H1 (cell line): ENCODE results near the gene TPP1. TPM values are rescaled to one million over a fixed set of nuclear protein-coding genes. Genes with fewer than 3 reads are reported as not detected.

Experiments used
- CTCF ChIA-PET: fragments of 300-600 bp; sonication (Branson Sonifier 250); formaldehyde crosslinking; loops from one replicate; lab custom pipeline; 2021; ENCODE audit not compliant: partially characterized antibody; lab: Charles Lee
- POLR2A ChIA-PET: fragments of 300-600 bp; sonication (Branson Sonifier 250); formaldehyde crosslinking; loops from one replicate; lab custom pipeline; 2021; ENCODE audit warnings: inconsistent platforms; ENCODE audit not compliant: partially characterized antibody; lab: Charles Lee
- DNase-seq, 2 experiments: peaks; one replicate each; pipeline versions ENCODE4 v3.0.0 to v3.0.0-alpha.2; 2010 to 2022; ENCODE audit warnings: low spot score in 2 of 2, low read depth in 1 of 2, mixed read lengths in 1 of 2
- FAIRE-seq: peaks from 2 replicates; lab custom pipeline; 2011; peaks lifted over from hg19 to GRCh38; lab: Jason Lieb, UNC
- H2AFZ ChIP-seq: 2 replicates; pipeline ENCODE4 v1.8.1; 2012; ENCODE audit warnings: low read length, inconsistent platforms
- H2AK5ac ChIP-seq: 2 replicates; pipeline ENCODE4 v1.6.1; 2013; ENCODE audit warnings: low read depth, low read length
- H2BK120ac ChIP-seq: replicated peaks from 2 replicates; pipeline ENCODE3; 2013; ENCODE audit warnings: low read depth, low read length, inconsistent platforms
- H2BK12ac ChIP-seq: 2 replicates; pipeline ENCODE4 v1.6.1; 2013; ENCODE audit warnings: low read depth, low read length
- H2BK15ac ChIP-seq: 2 replicates; pipeline ENCODE4 v1.6.1; 2013; ENCODE audit warnings: low read length
- H2BK20ac ChIP-seq: 2 replicates; pipeline ENCODE4 v1.6.1; 2013; ENCODE audit warnings: low read length
- H2BK5ac ChIP-seq: 2 replicates; pipeline ENCODE4 v1.6.1; 2013; ENCODE audit warnings: low read depth, low read length
- H3K14ac ChIP-seq: 2 replicates; pipeline ENCODE4 v1.6.1; 2013; ENCODE audit warnings: inconsistent platforms; ENCODE audit not compliant: insufficient read length
- H3K18ac ChIP-seq: 2 replicates; pipeline ENCODE4 v1.6.1; 2013; ENCODE audit warnings: low read length; ENCODE audit errors: extremely low read depth
- H3K23ac ChIP-seq: 2 replicates; pipeline ENCODE4 v1.6.1; 2013; ENCODE audit warnings: inconsistent platforms; ENCODE audit not compliant: insufficient read length
- H3K23me2 ChIP-seq: 2 replicates; pipeline ENCODE4 v1.6.1; 2013; ENCODE audit warnings: low read depth, low read length
- H3K27ac ChIP-seq: 2 replicates; pipeline ENCODE4 v1.6.1; 2011; ENCODE audit warnings: low read depth, low read length, inconsistent platforms
- H3K27me3 ChIP-seq, 4 experiments: replicated peaks in 1 of 4; 1 replicate in 1 of 4; 2 replicates in 3 of 4; pipeline versions ENCODE4 v1.6.1 to v1.8.1; 2011 to 2013; ENCODE audit warnings: low read length in 3 of 4, mild to moderate bottlenecking in 3 of 4, inconsistent platforms in 2 of 4, mixed read lengths in 2 of 4, moderate library complexity in 1 of 4; ENCODE audit not compliant: control insufficient read depth in 3 of 4, insufficient read depth in 3 of 4; ENCODE audit errors: extremely low read depth in 1 of 4
- H3K36me3 ChIP-seq, 4 experiments: 2 replicates each; pipeline versions ENCODE4 v1.6.1 to v1.8.1; 2011 to 2013; ENCODE audit warnings: mild to moderate bottlenecking in 4 of 4, low read length in 3 of 4, moderate library complexity in 2 of 4, control low read depth in 1 of 4, inconsistent platforms in 1 of 4; ENCODE audit not compliant: insufficient read depth in 4 of 4, control insufficient read depth in 2 of 4
- H3K4ac ChIP-seq: replicated peaks from 2 replicates; pipeline ENCODE3; 2013; ENCODE audit warnings: low read length, low read depth, mixed read lengths, inconsistent platforms; ENCODE audit not compliant: insufficient read length
- H3K4me1 ChIP-seq, 4 experiments: replicated peaks in 1 of 4; 1 replicate in 1 of 4; 2 replicates in 3 of 4; pipeline versions ENCODE4 v1.6.1 to v1.8.1; 2011 to 2013; ENCODE audit warnings: low read length in 3 of 4, inconsistent platforms in 2 of 4, mixed read lengths in 1 of 4; ENCODE audit not compliant: insufficient read depth in 4 of 4, control insufficient read depth in 3 of 4
- H3K4me2 ChIP-seq, 2 experiments: 2 replicates each; pipeline versions ENCODE4 v1.6.1 to v1.8.1; 2011 to 2013; ENCODE audit warnings: low read depth in 2 of 2, low read length in 2 of 2, control low read depth in 1 of 2, inconsistent platforms in 1 of 2, mild to moderate bottlenecking in 1 of 2; ENCODE audit not compliant: insufficient read depth in 1 of 2
- H3K4me3 ChIP-seq, 4 experiments: fragments of 200-600, 300-600 bp in 1 of 4; sonication (generic), shearing (Covaris generic), sonication (Bioruptor Twin) in 1 of 4; 2 replicates each; pipeline versions ENCODE4 v1.5.1 to v1.8.1; 2011 to 2016; ENCODE audit warnings: low read length in 4 of 4, low read depth in 3 of 4, control low read depth in 2 of 4, inconsistent platforms in 2 of 4, mild to moderate bottlenecking in 2 of 4, mixed read lengths in 1 of 4, moderate library complexity in 1 of 4; ENCODE audit not compliant: insufficient read depth in 2 of 4; ENCODE audit errors: extremely low read depth in 1 of 4
- H3K56ac ChIP-seq: replicated peaks from 2 replicates; pipeline ENCODE3; 2013; ENCODE audit warnings: low read depth, mild to moderate bottlenecking, mixed read lengths, low read length, inconsistent platforms; ENCODE audit not compliant: insufficient read length
- H3K79me1 ChIP-seq: 2 replicates; pipeline ENCODE4 v1.6.1; 2013; ENCODE audit warnings: low read depth, low read length, control low read depth
- H3K79me2 ChIP-seq, 2 experiments: 2 replicates each; pipeline versions ENCODE4 v1.6.1 to v1.8.1; 2012 to 2013; ENCODE audit warnings: low read length in 2 of 2, mild to moderate bottlenecking in 2 of 2, inconsistent platforms in 1 of 2; ENCODE audit not compliant: insufficient read depth in 2 of 2, control insufficient read depth in 1 of 2
- H3K9ac ChIP-seq, 4 experiments: replicated peaks in 1 of 4; 1 replicate in 1 of 4; 2 replicates in 3 of 4; pipeline versions ENCODE4 v1.6.1 to v1.8.1; 2011 to 2013; ENCODE audit warnings: low read depth in 3 of 4, low read length in 3 of 4, control low read depth in 2 of 4, mild to moderate bottlenecking in 2 of 4, moderate library complexity in 2 of 4, inconsistent platforms in 1 of 4; ENCODE audit errors: extremely low read depth in 1 of 4
- H3K9me3 ChIP-seq, 2 experiments: 2 replicates each; pipeline versions ENCODE4 v1.6.1 to v1.8.1; 2012 to 2013; ENCODE audit warnings: mild to moderate bottlenecking in 2 of 2, moderate library complexity in 2 of 2, control low read depth in 1 of 2, inconsistent platforms in 1 of 2, low read depth in 1 of 2, low read length in 1 of 2, mixed read lengths in 1 of 2; ENCODE audit not compliant: insufficient read depth in 2 of 2
- H4K20me1 ChIP-seq, 2 experiments: replicated peaks in 1 of 2; 2 replicates each; pipeline versions ENCODE3 to v1.8.1; 2011 to 2013; ENCODE audit warnings: inconsistent platforms in 2 of 2, low read length in 2 of 2, mild to moderate bottlenecking in 1 of 2; ENCODE audit not compliant: insufficient read depth in 2 of 2, control insufficient read depth in 1 of 2
- H4K5ac ChIP-seq: 2 replicates; pipeline ENCODE4 v1.6.1; 2013; ENCODE audit warnings: low read length, low read depth, mixed read lengths, inconsistent platforms; ENCODE audit not compliant: insufficient read length
- H4K8ac ChIP-seq: 2 replicates; pipeline ENCODE4 v1.8.0; 2013; ENCODE audit warnings: mild to moderate bottlenecking, moderate library complexity, low read length, inconsistent platforms; ENCODE audit not compliant: insufficient read depth; ENCODE audit errors: extremely low read depth
- H4K91ac ChIP-seq: replicated peaks from 2 replicates; pipeline ENCODE3; 2013; ENCODE audit warnings: low read length, mixed read lengths, inconsistent platforms; ENCODE audit not compliant: insufficient read length
- BCL11A ChIP-seq, 2 experiments: IDR thresholded peaks; one replicate each; pipeline ENCODE4 v1.6.1; 2011; ENCODE audit warnings: low read depth in 2 of 2, low read length in 2 of 2, mild to moderate bottlenecking in 2 of 2
- CEBPB ChIP-seq: IDR thresholded peaks from 2 replicates; pipeline ENCODE4 v1.6.1; 2012; ENCODE audit warnings: low read depth, low read length
- CHD2 ChIP-seq: IDR thresholded peaks from 2 replicates; pipeline ENCODE4 v1.6.1; 2012; ENCODE audit warnings: low read length, improper control_type of control experiment
- GABPA ChIP-seq: IDR thresholded peaks from 2 replicates; pipeline ENCODE4 v1.6.1; 2011; ENCODE audit warnings: mild to moderate bottlenecking, low read length, moderate library complexity, borderline replicate concordance; ENCODE audit not compliant: insufficient read depth
- PHF8 ChIP-seq: fragments of 200-600 bp; sonication (generic); conservative IDR thresholded peaks from 2 replicates; pipeline ENCODE4 v1.7.1; 2012; ENCODE audit warnings: low read depth, mild to moderate bottlenecking, inconsistent platforms, low read length, moderate library complexity
- POLR2AphosphoS5 ChIP-seq: IDR thresholded peaks from 2 replicates; pipeline ENCODE4 v1.6.1; 2011; ENCODE audit warnings: low read depth, low read length
- RNF2 ChIP-seq: fragments of 200-900, 300-1000 bp; sonication (generic); IDR thresholded peaks from 2 replicates; pipeline ENCODE4 v1.7.1; 2016; ENCODE audit warnings: borderline replicate concordance, low read depth, mild to moderate bottlenecking, antibody characterized with exemption, low read length; ENCODE audit not compliant: poor library complexity, severe bottlenecking; ENCODE audit errors: missing control alignments
- SIX5 ChIP-seq: IDR thresholded peaks from 2 replicates; pipeline ENCODE4 v1.6.1; 2011; ENCODE audit warnings: mild to moderate bottlenecking, low read depth, low read length
- SP2 ChIP-seq: IDR thresholded peaks from 2 replicates; pipeline ENCODE4 v1.6.1; 2012; ENCODE audit warnings: mild to moderate bottlenecking, low read length, inconsistent platforms
- SP4 ChIP-seq: IDR thresholded peaks from 2 replicates; pipeline ENCODE4 v1.6.1; 2012; ENCODE audit warnings: low read length, inconsistent platforms
- TAF1 ChIP-seq: IDR thresholded peaks from 2 replicates; pipeline ENCODE4 v1.6.1; 2011; ENCODE audit warnings: mild to moderate bottlenecking, low read depth, low read length
- YY1 ChIP-seq: IDR thresholded peaks from 2 replicates; pipeline ENCODE4 v1.6.1; 2011; ENCODE audit warnings: low read depth, mild to moderate bottlenecking, low read length
- WGBS, 2 experiments: shearing (Covaris generic) in 1 of 2; methylation state at CpG; one replicate each; pipeline versions ENCODE4 v1.1.6 to v1.1.7; 2013 to 2015; ENCODE audit warnings: low lambda C conversion rate in 2 of 2, mixed read lengths in 2 of 2, inconsistent platforms in 1 of 2, low coverage in 1 of 2, missing lambda C conversion rate in 1 of 2; ENCODE audit not compliant: insufficient replicate concordance in 2 of 2, insufficient coverage in 1 of 2, insufficient read length in 1 of 2; ENCODE audit errors: extremely low coverage in 1 of 2, missing lambda C conversion rate in 1 of 2; 5-methylcytosine and 5-hydroxymethylcytosine counted together
- polyA plus RNA-seq, 7 experiments: library from polyadenylated mRNA; depleted of rRNA in 3 of 7; stranded (reverse) in 5 of 7; unstranded in 2 of 7; fragments of >200 nt in 5 of 7; fragments of 200-250 nt in 2 of 7; gene quantifications; 1 replicate in 5 of 7; 2 replicates in 1 of 7; 4 replicates in 1 of 7; pipeline versions ENCODE4 v1.2.1 to v1.2.3, GENCODE V29; 2011 to 2013; ENCODE audit warnings: missing spikeins in 2 of 7, mixed read lengths in 2 of 7
- total RNA-seq: library from RNA; stranded (reverse); fragmentation: NEBNext Ultra II Directional; extraction: Animal tissue kit (Norgen Biotek cat#: 25700); gene quantifications from 2 replicates; pipeline ENCODE4 v1.2.1, GENCODE V29; 2021

The TPP1 gene
- total and polyA plus RNA-seq, 2 of the 8 experiments (the other 6 are each of a cell fraction or from before 2014, with no cell fraction given) = 36.1 to 77.5 TPM

DNA sequence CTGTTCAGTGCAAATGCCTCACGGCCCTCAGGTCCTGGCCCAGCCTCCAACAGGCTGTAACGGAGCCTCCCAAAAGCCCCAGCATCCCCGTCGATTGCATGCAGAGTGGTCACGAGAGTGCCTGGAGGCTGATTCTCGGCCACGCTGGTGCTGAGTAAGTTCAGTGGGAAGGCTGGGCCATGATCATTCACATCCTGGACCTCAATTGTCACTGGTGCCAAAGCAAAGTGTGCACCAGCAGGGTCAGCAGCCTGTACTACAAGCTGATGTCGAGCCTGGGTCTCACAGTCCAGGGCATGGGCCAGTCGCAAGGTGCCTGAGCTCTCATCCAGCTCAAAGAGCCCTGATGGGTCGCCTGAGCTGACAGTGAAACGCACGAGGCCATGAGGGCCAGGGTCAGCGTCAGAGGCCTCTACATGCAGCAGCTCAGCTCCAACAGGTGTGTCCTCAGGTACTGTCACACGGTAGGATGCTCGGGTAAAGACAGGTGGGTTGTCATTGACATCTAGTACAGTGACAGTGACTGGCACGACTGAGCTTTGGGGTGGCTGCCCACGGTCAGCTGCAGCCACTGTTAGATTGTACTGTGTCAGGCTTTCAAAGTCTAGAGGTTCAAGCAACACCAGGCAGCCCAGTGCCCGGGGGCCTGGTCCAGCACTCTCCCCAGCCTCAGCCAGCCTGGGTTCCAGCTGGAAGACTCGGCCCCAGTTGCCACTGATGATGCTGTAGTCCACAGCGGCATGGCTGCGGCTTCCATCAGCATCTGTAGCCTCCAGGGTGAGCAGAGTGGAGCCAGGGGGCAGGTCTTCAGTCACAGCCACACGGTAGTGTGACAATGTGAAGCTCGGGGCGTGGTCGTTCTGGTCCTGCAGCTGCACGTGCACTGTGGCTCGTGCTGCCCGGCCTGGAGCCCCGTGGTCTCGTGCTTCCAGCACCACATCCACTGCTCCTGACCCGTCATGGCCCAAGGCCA is 4.5 kb upstream of the TPP1 start:
- Histone ChIP-seq H3K27ac (no peak overlapping the region), H3K18ac (no peak overlapping the region), H3K14ac (no peak overlapping the region), H3K4me2 (no peak overlapping the region), H4K8ac (no peak overlapping the region), H3K4me1 (peaks cover 0 to 3% (median under 1%) of the 10 kb centered on the region in 4 experiments; a peak in 3 of 7 replicates), H2AK5ac (no peak overlapping the region), H2BK5ac (no peak overlapping the region), H4K20me1 (peaks cover 0 to 2% of the 10 kb centered on the region in 2 experiments), H2AFZ (no peak overlapping the region), H3K9me3 (no peaks in the 10 kb centered on the region), H4K5ac (no peak overlapping the region), H2BK12ac (no peak overlapping the region), H3K27me3 (peaks cover 0 to 4% (median 2%) of the 10 kb centered on the region in 4 experiments; a peak in 3 of 7 replicates), H3K36me3 (peaks cover 0 to 3% (median 1%) of the 10 kb centered on the region in 4 experiments; a peak in 3 of 8 replicates), H2BK20ac (no peak overlapping the region), H3K79me1 (no peaks in the 10 kb centered on the region; the same call in 1 of the 2 replicates), H3K79me2 (no peaks in the 10 kb centered on the region; a peak in 1 of 4 replicates), H2BK120ac (no peak overlapping the region), H3K9ac (no peak overlapping the region), H3K4me3 (no peak overlapping the region), H3K56ac (no peak overlapping the region), H3K23me2 (peaks cover 5% of the 10 kb centered on the region), H4K91ac (no peak overlapping the region), H3K4ac (no peak overlapping the region), H2BK15ac (no peak overlapping the region), H3K23ac (no peak overlapping the region)
- ChIA-PET CTCF (interaction anchor here (0.5 to 1.7 kb wide), 7 partner anchors 11 to 245 kb away, joined by 3 to 7 read pairs (median 3); partner anchors contain the start of gene TAF10), POLR2A (interaction anchor here (0.8 to 1.7 kb wide), 5 partner anchors 8 to 60 kb away, joined by 3 to 8 read pairs (median 3); partner anchors contain the start of genes MRPL17 and TAF10)
- DNase-seq (no peak), FAIRE-seq (no peak)
- WGBS, 2 experiments = 87% methylated on average over 31 of the region's 31 CpGs; no CpG with 5 or more reads in 1 of the 2 experiments
- TF ChIP-seq CHD2 = no peak
- TF ChIP-seq SP4 = no peak
- no peak for TF ChIP-seq TAF1
- TF ChIP-seq BCL11A (IDR thresholded peaks at IDR 0.05; ENCODE audit: low read depth in 2 of 2, low read length in 2 of 2) = no peak
- no peak for TF ChIP-seq YY1
- TF ChIP-seq RNF2 = no peak
- TF ChIP-seq SIX5 = no peak
- no peak for TF ChIP-seq SP2
- TF ChIP-seq CEBPB = no peak
- TF ChIP-seq PHF8 = no peak
- TF ChIP-seq POLR2AphosphoS5 = no peak
- TF ChIP-seq GABPA = no peak
